GM18867 (cell line): Measurements from ENCODE around the gene POU5F1.

Experiments used
- ATAC-seq: cut with Tn5 transposase; IDR thresholded peaks from one replicate; pipeline ENCODE4 v1.9.1; 2021; ENCODE audit warnings: mild to moderate bottlenecking, moderate library complexity; ENCODE audit not compliant: unreplicated experiment

POU5F1 gene

GRCh38 chr6:31144296-31144969 lies 26.0 kb downstream of the POU5F1 start:
- ATAC-seq, result no peak

- ATAC-seq, result no peak
Observed at GRCh38 chr6:31143148-31143547, 27.3 kb downstream of the POU5F1 start.

GRCh38 chr6:31142361-31142761 lies 28.1 kb downstream of the POU5F1 start:
- no peak for ATAC-seq

GRCh38 chr6:31140643-31141042 lies 29.8 kb downstream of the POU5F1 start:
- ATAC-seq, result no peak

GRCh38 chr6:31139599-31139998 lies 30.9 kb downstream of the POU5F1 start:
- no peak for ATAC-seq

- no peak for ATAC-seq
Observed at GRCh38 chr6:31138982-31139381, 31.5 kb downstream of the POU5F1 start, which contains the start of gene PSORS1C2. TSS of gene PSORS1C2 (minus strand) at chr6:31139066. CDS start at chr6:31139026, 40 bp downstream.

- no peak for ATAC-seq
Observed at GRCh38 chr6:31135710-31136109, 34.8 kb downstream of the POU5F1 start.

- ATAC-seq, result no peak
Observed at GRCh38 chr6:31132806-31133205, 37.7 kb downstream of the POU5F1 start.

GRCh38 chr6:31131595-31131994 lies 38.9 kb downstream of the POU5F1 start:
- ATAC-seq, result no peak

- ATAC-seq, result no peak
Observed at GRCh38 chr6:31130751-31131150, 39.7 kb downstream of the POU5F1 start.

GRCh38 chr6:31129130-31129529 lies 41.4 kb downstream of the POU5F1 start:
- no peak for ATAC-seq

- no peak for ATAC-seq
Observed at GRCh38 chr6:31128093-31128676, 42.3 kb downstream of the POU5F1 start.

GRCh38 chr6:31126396-31127175 lies 43.9 kb downstream of the POU5F1 start:
- no peak for ATAC-seq

- ATAC-seq, result no peak
Observed at GRCh38 chr6:31125586-31126363, 44.7 kb downstream of the POU5F1 start.

- no peak for ATAC-seq
Observed at GRCh38 chr6:31125162-31125561, 45.3 kb downstream of the POU5F1 start.

- no peak for ATAC-seq
Observed at GRCh38 chr6:31122791-31123706, 47.4 kb downstream of the POU5F1 start.

GRCh38 chr6:31121131-31121790 lies 49.2 kb downstream of the POU5F1 start:
- no peak for ATAC-seq

GRCh38 chr6:31120151-31120915 lies 50.1 kb downstream of the POU5F1 start, which contains the start of gene CDSN:
TSS of gene CDSN (minus strand) at chr6:31120446. CDS start at chr6:31120419, 27 bp downstream.
- ATAC-seq, result no peak

- ATAC-seq, result no peak
Observed at GRCh38 chr6:31118178-31118577, 52.3 kb downstream of the POU5F1 start.
